Activated CD8-positive, alpha-beta memory T cell treated with anti-CD3 and anti-CD28 coated beads, Interleukin-2, amount 50 U/mL, for 4 hours (primary cell): Measurements from ENCODE around the gene GATD1.

Experiments used
- DNase-seq: peaks from one replicate; pipeline ENCODE4 v3.0.0-alpha.2; 2020

The GATD1 gene

DNA sequence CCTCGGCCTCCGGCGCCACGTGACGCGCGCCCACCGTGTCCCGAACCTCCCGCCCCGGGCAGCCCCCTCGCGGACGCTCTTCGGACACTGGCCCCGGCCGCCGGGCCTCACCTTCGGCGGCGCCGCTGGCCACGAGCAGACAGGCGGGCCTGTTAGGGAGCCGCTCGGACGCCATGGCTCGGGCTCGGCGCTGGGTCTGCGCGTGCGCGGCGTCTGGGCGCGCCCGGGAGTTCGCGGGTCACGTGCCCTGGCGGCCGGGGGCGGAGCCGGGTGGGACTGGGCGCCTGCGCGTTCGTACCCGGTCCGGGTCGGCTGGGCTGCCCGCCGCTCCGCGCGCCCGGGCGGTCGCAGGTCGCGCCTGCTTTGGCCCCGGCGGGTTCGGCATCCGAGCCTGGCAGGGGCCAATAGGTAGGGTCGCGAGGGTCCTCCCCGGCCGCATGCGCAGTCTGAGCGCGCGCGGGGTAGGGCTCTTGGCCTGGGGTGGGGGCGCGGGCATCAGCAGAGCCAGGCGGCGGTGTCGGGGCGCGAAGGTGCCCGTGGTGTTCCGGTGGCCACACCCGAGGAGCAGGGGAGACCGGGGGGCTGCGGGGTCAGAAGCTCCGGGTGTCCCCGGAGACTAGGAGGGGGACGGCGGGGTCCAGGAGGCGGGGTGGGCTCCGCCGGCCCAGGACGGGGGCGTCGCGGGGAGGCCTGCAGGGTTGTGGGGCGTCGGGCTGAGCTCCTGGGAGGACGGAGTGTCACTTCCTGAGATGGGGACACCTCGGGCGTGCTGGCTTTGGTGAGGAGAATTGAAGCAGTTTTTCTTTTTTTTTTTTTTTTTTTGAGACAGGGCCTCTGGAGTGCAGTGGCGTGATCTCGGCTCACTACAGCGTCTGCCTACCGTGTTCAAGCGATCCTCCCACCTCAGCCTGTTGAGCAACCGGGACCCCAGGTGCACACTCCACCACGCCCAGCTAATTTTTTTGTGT lies at the start of gene GATD1:
TSS of gene GATD1 (minus strand) at position 200 of the 968 bp plus-strand sequence. CDS start at position 175, 25 bp downstream.
- peak; percentile 95 for DNase-seq

DNA sequence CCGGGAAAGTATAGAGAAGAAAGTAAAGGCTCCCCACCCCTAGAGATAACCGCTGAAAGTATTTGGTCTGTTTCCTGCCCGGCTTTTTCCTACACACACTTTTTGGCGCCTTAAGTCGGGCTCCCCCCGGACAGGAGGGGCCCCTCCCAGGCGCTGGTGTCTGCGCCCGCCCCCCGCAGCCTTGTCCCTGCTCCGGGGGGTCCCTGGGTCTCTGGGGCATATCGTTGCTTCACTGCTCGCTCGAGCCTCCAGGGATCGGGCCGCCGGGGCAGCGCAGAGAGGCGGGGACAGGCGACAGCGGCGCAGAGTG lies 49.5 kb upstream of the GATD1 start:
- DNase-seq, result no peak

DNA sequence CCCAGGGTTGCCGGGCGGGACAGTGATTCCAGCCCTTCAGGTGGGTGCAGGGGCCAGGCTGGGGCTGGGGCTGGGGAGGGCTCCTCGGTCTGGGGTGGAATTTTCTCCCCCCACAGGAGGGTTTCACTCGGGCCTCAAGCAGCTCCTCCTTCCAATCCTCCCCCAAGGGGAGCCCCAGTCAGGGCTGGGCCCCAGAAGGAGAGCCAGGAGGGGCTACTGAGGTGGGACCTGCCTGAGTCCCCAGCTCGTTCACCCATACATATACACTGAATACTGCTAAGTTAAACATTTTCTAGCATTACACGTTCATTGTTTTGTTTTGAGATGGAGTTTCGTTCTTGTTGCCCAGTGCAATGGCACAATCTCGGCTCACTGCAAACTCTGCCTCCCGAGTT lies 48.9 kb upstream of the GATD1 start:
- no peak for DNase-seq

GRCh38 chr11:825366-826226 lies 48.3 kb upstream of the GATD1 start:
- no peak for DNase-seq

- DNase-seq, result no peak
Observed at GRCh38 chr11:824942-825341, 47.7 kb upstream of the GATD1 start.

- no peak for DNase-seq
Observed at GRCh38 chr11:824292-824880, 47.1 kb upstream of the GATD1 start.

DNA sequence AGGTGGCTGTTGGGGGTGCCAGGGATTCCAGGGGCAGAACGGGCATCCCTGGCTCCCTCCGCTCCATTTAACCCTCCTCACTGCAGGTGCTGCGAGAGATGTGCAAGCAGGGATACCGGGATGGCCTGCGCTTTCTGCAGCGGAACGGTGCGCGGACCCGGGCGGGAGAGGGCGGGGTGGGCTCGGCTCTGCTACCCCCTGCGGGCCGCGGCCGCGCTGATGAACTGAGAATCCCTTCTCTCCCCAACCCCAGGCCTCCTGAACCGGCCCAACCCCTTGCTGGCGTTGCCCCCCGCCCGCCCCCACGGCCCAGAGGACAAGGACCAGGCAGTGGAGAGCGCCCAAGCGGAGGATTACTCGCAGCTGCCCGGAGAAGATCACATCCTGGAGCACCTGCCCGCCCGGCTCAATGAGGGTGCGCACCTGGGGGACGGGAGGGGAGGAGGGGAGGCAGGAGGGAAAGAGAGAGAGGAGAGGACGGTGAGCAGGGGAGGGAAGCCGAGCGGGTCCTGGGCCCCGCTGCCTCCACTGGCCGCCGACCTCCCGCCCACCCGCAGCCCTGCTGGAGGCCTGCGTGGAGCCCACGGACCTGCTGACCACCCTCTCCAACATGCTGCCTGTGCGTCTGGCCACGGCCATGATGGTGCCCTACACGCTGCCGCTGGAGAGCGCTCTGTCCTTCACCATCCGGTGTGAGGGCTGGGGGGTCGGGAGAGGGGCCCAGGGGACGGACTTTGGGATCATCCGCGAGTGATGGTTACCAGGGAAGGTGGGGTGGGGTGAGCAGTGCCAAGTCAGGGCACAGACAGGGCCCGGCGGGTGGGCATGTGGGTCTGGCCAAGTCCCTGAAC lies 46.4 kb upstream of the GATD1 start:
- no peak for DNase-seq

GRCh38 chr11:821512-822371 lies 44.5 kb upstream of the GATD1 start:
- no peak for DNase-seq

- no peak for DNase-seq
Observed at GRCh38 chr11:820655-821511, 43.6 kb upstream of the GATD1 start.

GRCh38 chr11:819943-820649 lies 42.8 kb upstream of the GATD1 start:
- DNase-seq, result peak; percentile 93

DNA sequence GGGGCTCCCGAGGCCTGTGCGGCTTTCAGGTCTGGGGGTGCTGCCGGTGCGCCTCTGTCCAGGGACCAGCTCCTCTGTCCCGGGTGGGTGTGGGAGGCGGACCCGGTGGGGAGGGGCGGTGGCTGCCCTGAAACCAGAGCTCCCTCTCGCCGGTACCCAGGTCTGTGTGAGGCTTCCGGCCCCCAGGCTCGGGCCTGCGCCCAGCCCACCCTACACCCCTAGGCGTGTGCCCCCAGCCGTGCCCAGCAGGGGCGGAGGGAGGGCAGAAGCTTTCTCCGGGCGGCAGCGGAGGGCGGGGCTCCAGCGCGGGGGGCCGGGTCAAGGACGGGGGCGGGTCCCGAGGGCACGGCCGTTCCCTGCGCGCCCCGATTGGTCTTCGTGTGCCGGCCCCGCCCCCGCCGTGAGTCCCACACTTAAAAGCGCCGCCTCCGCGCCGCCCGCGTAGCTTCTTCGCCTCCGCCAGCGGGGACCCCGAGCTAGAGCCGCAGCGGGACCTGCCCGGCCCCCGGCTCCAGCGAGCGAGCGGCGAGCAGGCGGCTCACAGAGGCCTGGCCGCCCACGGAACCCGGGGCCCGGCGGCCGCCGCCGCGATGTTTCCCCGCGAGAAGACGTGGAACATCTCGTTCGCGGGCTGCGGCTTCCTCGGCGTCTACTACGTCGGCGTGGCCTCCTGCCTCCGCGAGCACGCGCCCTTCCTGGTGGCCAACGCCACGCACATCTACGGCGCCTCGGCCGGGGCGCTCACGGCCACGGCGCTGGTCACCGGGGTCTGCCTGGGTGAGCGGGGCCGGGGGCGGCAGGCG lies 42.0 kb upstream of the GATD1 start:
- DNase-seq, result peak; percentile 93

GRCh38 chr11:818396-819128 lies 41.3 kb upstream of the GATD1 start, which contains the start of gene PNPLA2:
Gene PNPLA2, plus strand, starts transcription at chr11:818914. Its CDS starts 805 bp downstream, at chr11:819719.
- DNase-seq, result no peak

- no peak for DNase-seq
Observed at GRCh38 chr11:816433-816779, 39.1 kb upstream of the GATD1 start.

DNA sequence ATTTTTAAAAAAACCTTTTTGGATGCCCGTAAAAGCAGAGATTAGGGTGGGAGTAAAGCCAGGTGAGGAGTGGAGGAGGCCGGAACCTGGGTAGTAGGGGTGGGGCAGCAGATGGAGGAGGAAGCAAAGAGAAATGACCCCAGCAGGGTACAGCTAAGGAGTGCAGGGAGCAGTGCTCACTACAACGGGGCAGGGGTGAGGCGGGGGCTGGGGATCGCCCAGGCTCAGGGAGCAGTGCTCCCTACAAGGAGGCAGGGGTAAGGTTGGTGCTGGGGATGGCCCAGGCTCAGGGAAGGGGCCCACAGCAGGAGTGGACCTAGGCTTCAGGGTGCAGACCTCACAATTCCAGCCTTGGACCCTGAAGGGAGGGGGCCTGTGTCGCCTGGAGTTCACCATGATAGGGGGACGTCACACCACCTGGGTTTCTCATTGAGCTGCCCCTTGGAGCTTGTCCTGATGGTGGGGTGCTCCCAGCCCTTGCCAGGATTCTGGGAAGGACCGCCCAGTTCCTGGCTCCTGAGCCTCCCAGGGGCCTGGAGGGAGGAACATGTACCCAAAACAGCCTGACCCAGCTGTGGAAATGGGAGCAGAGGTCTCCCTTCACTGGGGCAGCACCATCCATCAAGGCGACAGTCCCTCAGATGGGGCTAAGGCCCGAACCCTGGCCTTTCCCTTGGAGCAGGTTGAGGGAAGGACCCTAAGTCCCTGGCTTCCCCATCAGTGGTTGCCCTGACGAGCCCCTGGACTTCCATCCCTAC lies 38.6 kb upstream of the GATD1 start:
- DNase-seq, result no peak

- DNase-seq, result no peak
Observed at GRCh38 chr11:813456-814096, 36.3 kb upstream of the GATD1 start.

GRCh38 chr11:813072-813455 lies 35.8 kb upstream of the GATD1 start:
- no peak for DNase-seq

GRCh38 chr11:812390-812789 lies 35.1 kb upstream of the GATD1 start:
- DNase-seq, result no peak
